ENCODE results near the gene SETD1A.

DNA sequence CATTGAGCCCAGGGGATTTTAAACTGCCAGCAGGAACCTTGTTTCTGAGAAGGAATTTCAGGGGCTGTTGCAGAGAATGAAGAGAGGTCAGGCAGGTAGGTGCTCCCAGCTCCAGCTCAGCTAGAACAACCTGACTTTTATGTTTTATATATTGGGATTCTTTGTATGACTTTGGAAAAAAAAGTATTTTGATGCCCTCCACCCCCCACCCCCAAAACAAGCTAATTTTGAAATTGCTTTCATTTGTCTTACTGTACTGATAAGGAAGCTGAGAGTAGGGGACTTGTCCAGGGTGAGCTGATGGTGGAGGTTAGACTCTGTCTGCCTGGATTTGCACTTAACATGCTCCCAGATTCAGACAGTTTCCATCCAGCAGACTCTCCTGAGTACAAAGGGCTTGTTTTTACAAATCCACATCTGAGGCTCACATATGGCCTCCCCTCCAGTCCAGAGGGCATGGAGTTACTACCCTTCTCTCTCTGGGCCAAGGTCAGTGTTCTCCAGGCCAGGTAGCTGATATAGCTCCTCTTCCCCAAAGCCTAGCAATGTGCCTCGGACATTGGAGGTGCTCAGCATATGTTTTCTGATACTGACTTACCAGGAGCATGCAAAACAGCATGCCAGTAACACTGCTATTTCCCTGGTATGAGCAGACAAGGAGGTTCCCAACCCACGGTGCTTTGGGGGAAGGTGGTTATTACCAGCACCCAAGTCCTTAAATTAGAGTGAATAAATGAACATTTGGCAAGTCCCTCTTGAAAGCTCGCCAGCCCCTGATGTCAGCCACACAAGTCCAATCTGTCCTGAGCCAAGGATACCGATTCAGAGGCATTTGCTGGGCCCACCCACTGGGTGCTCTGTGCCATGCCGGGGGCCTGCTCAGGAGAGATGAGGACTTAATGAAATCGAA lies 41.6 kb downstream of the SETD1A start:
- TF ChIP-seq POLR2A (IDR thresholded peaks at IDR 0.05; ENCODE audit: low read length) (no peak), GATA1 (IDR thresholded peaks at IDR 0.05; ENCODE audit: low read depth, low read length) (no peak)
